Smooth muscle cell of bladder (primary cell): ENCODE measurements around the gene NBPF11. TPM values are rescaled to one million over a fixed set of nuclear protein-coding genes. Genes with fewer than 3 reads are reported as not detected.

Experiments
- total RNA-seq: library from RNA; depleted of rRNA; stranded (reverse); fragments of >200 nt; gene quantifications from 2 replicates; pipeline ENCODE4 v1.2.3, GENCODE V29; 2014

NBPF11 gene, protein sequence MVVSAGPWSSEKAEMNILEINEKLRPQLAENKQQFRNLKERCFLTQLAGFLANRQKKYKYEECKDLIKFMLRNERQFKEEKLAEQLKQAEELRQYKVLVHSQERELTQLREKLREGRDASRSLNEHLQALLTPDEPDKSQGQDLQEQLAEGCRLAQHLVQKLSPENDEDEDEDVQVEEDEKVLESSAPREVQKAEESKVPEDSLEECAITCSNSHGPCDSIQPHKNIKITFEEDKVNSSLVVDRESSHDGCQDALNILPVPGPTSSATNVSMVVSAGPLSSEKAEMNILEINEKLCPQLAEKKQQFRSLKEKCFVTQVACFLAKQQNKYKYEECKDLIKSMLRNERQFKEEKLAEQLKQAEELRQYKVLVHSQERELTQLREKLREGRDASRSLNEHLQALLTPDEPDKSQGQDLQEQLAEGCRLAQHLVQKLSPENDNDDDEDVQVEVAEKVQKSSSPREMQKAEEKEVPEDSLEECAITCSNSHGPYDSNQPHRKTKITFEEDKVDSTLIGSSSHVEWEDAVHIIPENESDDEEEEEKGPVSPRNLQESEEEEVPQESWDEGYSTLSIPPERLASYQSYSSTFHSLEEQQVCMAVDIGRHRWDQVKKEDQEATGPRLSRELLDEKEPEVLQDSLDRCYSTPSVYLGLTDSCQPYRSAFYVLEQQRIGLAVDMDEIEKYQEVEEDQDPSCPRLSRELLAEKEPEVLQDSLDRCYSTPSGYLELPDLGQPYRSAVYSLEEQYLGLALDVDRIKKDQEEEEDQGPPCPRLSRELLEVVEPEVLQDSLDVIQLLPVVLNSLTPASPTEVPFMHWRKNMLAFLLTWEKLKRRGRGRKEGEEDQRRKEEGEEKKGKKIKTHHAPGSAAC
- total RNA-seq: 3.6 and 5.0 TPM in 2 replicates

GRCh38 chr1:148151911-148152656 lies at the start of gene NBPF11:
Gene NBPF11, minus strand, starts transcription at chr1:148152281. Its CDS starts 25,278 bp downstream, at chr1:148127003.

Other genes starting within 250 kb of the NBPF11 start
- not detected in 2 replicates for gene GJA8, start 249.5 kb downstream of the NBPF11 start, total RNA-seq
- 14.8 and 15.2 TPM in 2 replicates for gene GPR89B, start 223.9 kb downstream of the NBPF11 start, total RNA-seq